Measurements from ENCODE around the gene ICOSLG.
"Not testable (repeated sequence)": the region's sequence is repeated elsewhere in the genome, so short reads cannot be mapped to it uniquely, and the experiment has no call there.

ICOSLG gene

GRCh38 chr21:44261675-44262295, 21.0 kb upstream of the ICOSLG start, which contains the start of gene DNMT3L:
TSS of gene DNMT3L (minus strand) at chr21:44261897. CDS start at chr21:44261259, 638 bp downstream.
- Histone ChIP-seq H3K9ac (ENCODE audit: low read length) (no peak within 1 kb of the TSS), H3K27me3 (ENCODE audit: control insufficient read depth, insufficient read depth, low read length) (no peaks in the 10 kb centered on the region), H3K9me3 (ENCODE audit: control insufficient read depth, low read length) (no peaks in the 10 kb centered on the region), H3K36me3 (ENCODE audit: control insufficient read depth, insufficient read depth, low read length) (no peaks in the 10 kb centered on the region), H3K4me3 (ENCODE audit: low read length) (no peak within 1 kb of the TSS), H3K4me1 (ENCODE audit: control insufficient read depth, insufficient read depth, low read length) (no peaks in the 10 kb centered on the region)

- no peak overlapping the region for H3K4me3 ChIP-seq (ENCODE audit: low read length)
Observed at GRCh38 chr21:44260791-44261631, 20.3 kb upstream of the ICOSLG start.

GRCh38 chr21:44260066-44260465, 19.3 kb upstream of the ICOSLG start:
- Histone ChIP-seq H3K4me1 (ENCODE audit: control insufficient read depth, insufficient read depth, low read length) (no peaks in the 10 kb centered on the region), H3K27me3 (ENCODE audit: control insufficient read depth, insufficient read depth, low read length) (no peaks in the 10 kb centered on the region), H3K4me3 (ENCODE audit: low read length) (no peak overlapping the region), H3K36me3 (ENCODE audit: control insufficient read depth, insufficient read depth, low read length) (no peaks in the 10 kb centered on the region), H3K9ac (ENCODE audit: low read length) (no peak overlapping the region), H3K9me3 (ENCODE audit: control insufficient read depth, low read length) (no peaks in the 10 kb centered on the region)

More at GRCh38 chr21:44260791-44261631, 20.3 kb upstream of the ICOSLG start:
- no peaks in the 10 kb centered on the region for H3K4me1 ChIP-seq (ENCODE audit: control insufficient read depth, insufficient read depth, low read length)
- no peaks in the 10 kb centered on the region for H3K36me3 ChIP-seq (ENCODE audit: control insufficient read depth, insufficient read depth, low read length)
- no peak overlapping the region for H3K9ac ChIP-seq (ENCODE audit: low read length)
- H3K27me3 ChIP-seq (ENCODE audit: control insufficient read depth, insufficient read depth, low read length) = no peaks in the 10 kb centered on the region
- no peaks in the 10 kb centered on the region for H3K9me3 ChIP-seq (ENCODE audit: control insufficient read depth, low read length)

- no peaks in the 10 kb centered on the region for H3K36me3 ChIP-seq (ENCODE audit: control insufficient read depth, insufficient read depth, low read length)
- no peak overlapping the region for H3K9ac ChIP-seq (ENCODE audit: low read length)
- H3K4me1 ChIP-seq (ENCODE audit: control insufficient read depth, insufficient read depth, low read length) = no peaks in the 10 kb centered on the region
- no peaks in the 10 kb centered on the region for H3K9me3 ChIP-seq (ENCODE audit: control insufficient read depth, low read length)
- no peak overlapping the region for H3K4me3 ChIP-seq (ENCODE audit: low read length)
- H3K27me3 ChIP-seq (ENCODE audit: control insufficient read depth, insufficient read depth, low read length) = no peaks in the 10 kb centered on the region
Observed at GRCh38 chr21:44259082-44259705, 18.5 kb upstream of the ICOSLG start.

GRCh38 chr21:44258056-44258725, 17.4 kb upstream of the ICOSLG start:
- Histone ChIP-seq H3K9ac (ENCODE audit: low read length) (no peak overlapping the region), H3K27me3 (ENCODE audit: control insufficient read depth, insufficient read depth, low read length) (no peaks in the 10 kb centered on the region), H3K4me1 (ENCODE audit: control insufficient read depth, insufficient read depth, low read length) (no peaks in the 10 kb centered on the region)

GRCh38 chr21:44255511-44255981, 14.8 kb upstream of the ICOSLG start:
- no peak overlapping the region for H3K4me3 ChIP-seq (ENCODE audit: low read length)
- no peaks in the 10 kb centered on the region for H3K36me3 ChIP-seq (ENCODE audit: control insufficient read depth, insufficient read depth, low read length)
- H3K4me1 ChIP-seq (ENCODE audit: control insufficient read depth, insufficient read depth, low read length) = no peaks in the 10 kb centered on the region
- no peak overlapping the region for H3K9ac ChIP-seq (ENCODE audit: low read length)
- no peaks in the 10 kb centered on the region for H3K27me3 ChIP-seq (ENCODE audit: control insufficient read depth, insufficient read depth, low read length)
- H3K9me3 ChIP-seq (ENCODE audit: control insufficient read depth, low read length) = no peaks in the 10 kb centered on the region

More at GRCh38 chr21:44258056-44258725, 17.4 kb upstream of the ICOSLG start:
- Histone ChIP-seq H3K36me3 (ENCODE audit: control insufficient read depth, insufficient read depth, low read length) (no peaks in the 10 kb centered on the region), H3K9me3 (ENCODE audit: control insufficient read depth, low read length) (no peaks in the 10 kb centered on the region), H3K4me3 (ENCODE audit: low read length) (no peak overlapping the region)

- Histone ChIP-seq H3K9me3 (ENCODE audit: control insufficient read depth, low read length) (no peaks in the 10 kb centered on the region), H3K9ac (ENCODE audit: low read length) (no peak overlapping the region), H3K4me1 (ENCODE audit: control insufficient read depth, insufficient read depth, low read length) (no peaks in the 10 kb centered on the region), H3K36me3 (ENCODE audit: control insufficient read depth, insufficient read depth, low read length) (no peaks in the 10 kb centered on the region), H3K4me3 (ENCODE audit: low read length) (no peak overlapping the region), H3K27me3 (ENCODE audit: control insufficient read depth, insufficient read depth, low read length) (no peaks in the 10 kb centered on the region)
Observed at GRCh38 chr21:44253832-44254710, 13.3 kb upstream of the ICOSLG start.

GRCh38 chr21:44249204-44250037, 8.7 kb upstream of the ICOSLG start:
- H3K4me3 ChIP-seq (ENCODE audit: low read length); H3K4me1 ChIP-seq (ENCODE audit: control insufficient read depth, insufficient read depth, low read length); H3K9me3 ChIP-seq (ENCODE audit: control insufficient read depth, low read length); H3K9ac ChIP-seq (ENCODE audit: low read length); H3K27me3 ChIP-seq (ENCODE audit: control insufficient read depth, insufficient read depth, low read length); H3K36me3 ChIP-seq (ENCODE audit: control insufficient read depth, insufficient read depth, low read length): not testable (repeated sequence)

GRCh38 chr21:44247904-44248303, 7.2 kb upstream of the ICOSLG start:
- H3K4me3 ChIP-seq (ENCODE audit: low read length); H3K9me3 ChIP-seq (ENCODE audit: control insufficient read depth, low read length); H3K36me3 ChIP-seq (ENCODE audit: control insufficient read depth, insufficient read depth, low read length); H3K27me3 ChIP-seq (ENCODE audit: control insufficient read depth, insufficient read depth, low read length); H3K9ac ChIP-seq (ENCODE audit: low read length); H3K4me1 ChIP-seq (ENCODE audit: control insufficient read depth, insufficient read depth, low read length): not testable (repeated sequence)

- not testable (repeated sequence) for H3K27me3 ChIP-seq (ENCODE audit: control insufficient read depth, insufficient read depth, low read length); H3K9me3 ChIP-seq (ENCODE audit: control insufficient read depth, low read length); H3K9ac ChIP-seq (ENCODE audit: low read length); H3K36me3 ChIP-seq (ENCODE audit: control insufficient read depth, insufficient read depth, low read length); H3K4me1 ChIP-seq (ENCODE audit: control insufficient read depth, insufficient read depth, low read length); H3K4me3 ChIP-seq (ENCODE audit: low read length)
Observed at GRCh38 chr21:44243980-44244379, 3.2 kb upstream of the ICOSLG start.
